ENCODE data around the gene SWI5. TPM values are rescaled to one million over a fixed set of nuclear protein-coding genes. Genes with fewer than 3 reads are reported as not detected.

SWI5 gene
- total RNA-seq, 1 donor from 2014 or later, result 16.2 TPM

DNA sequence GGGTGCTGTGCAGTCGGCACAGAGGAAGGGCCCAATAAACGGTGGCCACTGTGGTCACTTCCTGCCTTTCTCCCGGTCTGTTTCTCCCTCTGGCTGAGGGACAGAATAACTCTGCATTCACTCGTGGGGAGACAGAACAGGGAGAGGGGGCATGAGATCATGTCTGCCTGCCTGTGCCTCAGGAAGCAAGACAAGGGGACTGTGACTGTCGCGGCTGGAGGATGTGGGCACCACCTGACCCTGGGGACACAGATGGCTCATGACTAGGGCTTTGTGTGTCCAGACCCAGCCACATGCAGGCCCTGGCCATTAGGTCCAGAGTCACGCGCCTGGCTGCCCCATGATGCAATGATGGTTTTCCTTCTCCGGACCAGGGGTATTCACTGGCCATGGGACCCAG is 40.3 kb downstream of the SWI5 start:
- Histone ChIP-seq H3K4me1 (peaks cover 6% of the 10 kb centered on the region), H3K9me3 (replicated peaks) (no peaks in the 10 kb centered on the region), H3K4me3 (no peak overlapping the region), H3K36me3 (peaks cover 90% of the 10 kb centered on the region), H3K27me3 (ENCODE audit: low read depth) (no peaks in the 10 kb centered on the region), H3K27ac (replicated peaks) (no peak overlapping the region)
- TF ChIP-seq, protein P1, sequence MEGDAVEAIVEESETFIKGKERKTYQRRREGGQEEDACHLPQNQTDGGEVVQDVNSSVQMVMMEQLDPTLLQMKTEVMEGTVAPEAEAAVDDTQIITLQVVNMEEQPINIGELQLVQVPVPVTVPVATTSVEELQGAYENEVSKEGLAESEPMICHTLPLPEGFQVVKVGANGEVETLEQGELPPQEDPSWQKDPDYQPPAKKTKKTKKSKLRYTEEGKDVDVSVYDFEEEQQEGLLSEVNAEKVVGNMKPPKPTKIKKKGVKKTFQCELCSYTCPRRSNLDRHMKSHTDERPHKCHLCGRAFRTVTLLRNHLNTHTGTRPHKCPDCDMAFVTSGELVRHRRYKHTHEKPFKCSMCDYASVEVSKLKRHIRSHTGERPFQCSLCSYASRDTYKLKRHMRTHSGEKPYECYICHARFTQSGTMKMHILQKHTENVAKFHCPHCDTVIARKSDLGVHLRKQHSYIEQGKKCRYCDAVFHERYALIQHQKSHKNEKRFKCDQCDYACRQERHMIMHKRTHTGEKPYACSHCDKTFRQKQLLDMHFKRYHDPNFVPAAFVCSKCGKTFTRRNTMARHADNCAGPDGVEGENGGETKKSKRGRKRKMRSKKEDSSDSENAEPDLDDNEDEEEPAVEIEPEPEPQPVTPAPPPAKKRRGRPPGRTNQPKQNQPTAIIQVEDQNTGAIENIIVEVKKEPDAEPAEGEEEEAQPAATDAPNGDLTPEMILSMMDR (IDR thresholded peaks at IDR 0.05; ENCODE audit: borderline replicate concordance), result no peak
- no peak for DNase-seq
- intact Hi-C loops (cut with micrococcal nuclease), result no loop called here

DNA sequence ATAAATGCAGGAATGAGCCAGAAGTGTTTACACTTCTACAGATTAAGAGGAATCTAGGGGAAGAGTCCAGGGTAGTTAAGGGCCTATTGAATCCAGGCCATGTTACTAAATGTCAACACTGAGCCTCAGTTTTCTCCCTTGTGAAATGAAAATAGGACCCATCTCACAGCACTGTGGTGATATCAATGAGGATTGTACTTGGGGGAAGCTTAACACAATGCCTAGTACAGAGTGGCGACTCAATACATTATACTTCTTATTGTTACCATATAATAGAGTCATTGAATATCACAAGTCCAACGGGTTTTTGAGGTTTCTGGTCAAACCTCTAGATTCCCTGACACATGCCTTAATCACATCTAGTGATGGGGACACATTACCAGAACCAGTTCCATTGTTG is 41.6 kb downstream of the SWI5 start:
- Histone ChIP-seq H3K27me3 (ENCODE audit: low read depth) (no peaks in the 10 kb centered on the region), H3K9me3 (replicated peaks) (no peaks in the 10 kb centered on the region), H3K4me3 (no peak overlapping the region), H3K36me3 (peaks cover 80% of the 10 kb centered on the region), H3K4me1 (peaks cover 17% of the 10 kb centered on the region), H3K27ac (replicated peaks) (no peak overlapping the region)
- intact Hi-C loops (cut with micrococcal nuclease), result no loop called here
- TF ChIP-seq, protein P1 (IDR thresholded peaks at IDR 0.05; ENCODE audit: borderline replicate concordance), result no peak
- no peak for DNase-seq

DNA sequence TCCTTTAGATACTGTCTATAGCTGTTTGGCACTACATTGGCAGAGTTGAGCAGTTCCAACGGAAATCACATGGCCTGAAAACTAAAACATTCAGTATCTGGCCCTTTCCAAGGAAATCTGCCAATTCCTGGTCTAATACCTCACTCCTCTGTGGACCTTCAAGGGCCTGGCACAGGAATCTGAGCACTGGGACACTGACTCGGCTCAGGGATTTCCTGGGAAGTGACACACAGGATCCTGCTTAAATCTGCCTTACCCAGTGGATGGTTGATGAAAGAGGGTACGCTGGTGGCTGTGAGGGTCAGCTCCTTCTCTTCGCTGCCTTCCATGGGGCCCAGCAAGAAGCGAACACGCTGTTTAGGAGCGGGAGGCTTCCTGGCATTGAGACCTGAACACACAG is 45.3 kb downstream of the SWI5 start:
- Histone ChIP-seq H3K36me3 (peaks cover 52% of the 10 kb centered on the region), H3K4me1 (peaks cover 54% of the 10 kb centered on the region), H3K9me3 (replicated peaks) (no peaks in the 10 kb centered on the region), H3K4me3 (peak overlapping the region; percentile 86), H3K27ac (replicated peaks) (no peak overlapping the region), H3K27me3 (ENCODE audit: low read depth) (no peaks in the 10 kb centered on the region)
- no peak for DNase-seq
- TF ChIP-seq, protein P1 (IDR thresholded peaks at IDR 0.05; ENCODE audit: borderline replicate concordance), result no peak
- intact Hi-C loops (cut with micrococcal nuclease), result no loop called here

DNA sequence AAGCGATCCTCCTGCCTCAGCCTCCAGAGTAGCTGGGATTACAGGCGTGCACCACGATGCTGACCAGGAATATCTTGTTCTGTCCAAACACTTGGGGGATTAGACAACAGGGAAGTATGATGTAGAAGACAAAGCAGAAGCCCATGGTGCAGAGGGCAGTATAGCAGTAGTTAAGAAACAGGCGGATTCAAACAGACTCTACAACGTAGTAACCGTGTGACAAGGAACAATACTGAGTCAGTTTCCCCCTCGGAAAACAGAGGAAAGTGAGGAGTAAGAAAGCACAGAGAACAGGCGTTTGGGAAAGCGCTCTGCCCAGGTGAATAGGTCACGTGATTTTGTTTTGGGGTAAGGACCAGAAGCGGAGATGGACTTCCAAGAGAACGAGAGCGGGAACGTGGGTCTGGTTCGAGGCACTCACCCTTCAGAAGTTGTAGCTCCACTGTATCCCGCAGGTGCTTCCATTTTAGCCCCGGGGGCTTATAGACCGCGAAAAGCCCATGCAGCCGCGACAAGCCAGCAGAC is 45.9 kb downstream of the SWI5 start:
- peaks cover 50% of the 10 kb centered on the region for H3K36me3 ChIP-seq
- peak overlapping the region; percentile 86 for H3K4me3 ChIP-seq
- H3K9me3 ChIP-seq (replicated peaks), result no peaks in the 10 kb centered on the region
- TF ChIP-seq, protein P1 (IDR thresholded peaks at IDR 0.05; ENCODE audit: borderline replicate concordance), result no peak
- peaks cover 55% of the 10 kb centered on the region for H3K4me1 ChIP-seq
- DNase-seq, result no peak
- intact Hi-C loops (cut with micrococcal nuclease), result no loop called here
- H3K27me3 ChIP-seq (ENCODE audit: low read depth), result no peaks in the 10 kb centered on the region
- H3K27ac ChIP-seq (replicated peaks), result peak overlapping the region; percentile 98

DNA sequence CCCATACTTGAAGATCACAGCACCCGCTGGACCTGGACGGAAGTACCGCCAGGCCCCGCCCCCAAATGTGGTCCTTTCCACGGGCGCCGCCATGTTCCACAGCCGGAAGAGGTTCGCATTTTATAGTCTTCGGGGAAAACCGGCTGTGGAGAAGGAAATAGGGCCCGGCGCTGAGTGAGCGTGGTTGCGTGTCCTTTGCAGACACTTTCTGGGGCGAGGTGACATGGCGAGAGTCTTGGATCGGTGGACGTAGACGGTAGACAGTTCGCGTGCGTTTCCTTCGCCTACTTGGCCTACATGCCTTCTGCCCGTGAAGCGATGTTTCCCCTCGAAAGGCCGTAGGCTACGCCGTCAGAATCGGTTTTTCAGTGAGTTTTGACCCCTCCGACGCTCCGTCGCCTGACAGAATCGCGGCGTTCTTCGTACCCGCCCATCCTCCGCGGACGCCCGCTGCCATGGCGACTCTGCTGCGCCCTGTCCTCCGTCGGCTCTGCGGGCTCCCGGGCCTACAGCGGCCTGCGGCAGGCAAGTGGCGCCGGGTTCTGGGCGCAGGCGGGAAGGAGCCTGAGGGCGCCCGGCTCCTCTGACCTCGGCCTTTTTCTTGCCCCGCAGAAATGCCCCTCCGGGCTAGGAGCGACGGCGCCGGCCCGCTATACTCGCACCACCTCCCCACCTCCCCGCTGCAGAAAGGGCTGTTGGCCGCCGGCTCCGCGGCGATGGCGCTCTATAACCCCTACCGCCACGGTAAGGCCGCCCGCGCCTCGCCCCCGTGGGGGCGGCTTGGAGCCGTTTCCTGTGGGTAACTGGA is 46.5 kb downstream of the SWI5 start, which contains the start of the genes COQ4 and TRUB2:
Gene COQ4 (plus strand): TSS at position 436 of the 808 bp plus-strand sequence. CDS start 20 bp downstream, at position 456.
Gene TRUB2 (minus strand): TSS at position 44 of the 808 bp plus-strand sequence. CDS start 39 bp downstream, at position 5.
- H3K9me3 ChIP-seq (replicated peaks), result no peaks in the 10 kb centered on the region
- peaks cover 50% of the 10 kb centered on the region for H3K36me3 ChIP-seq
- no peaks in the 10 kb centered on the region for H3K27me3 ChIP-seq (ENCODE audit: low read depth)
- peaks cover 55% of the 10 kb centered on the region for H3K4me1 ChIP-seq
- TF ChIP-seq, protein P1 (IDR thresholded peaks at IDR 0.05; ENCODE audit: borderline replicate concordance), result no peak
- peak within 1 kb of the TSS; percentile 86 for H3K4me3 ChIP-seq
- peak within 1 kb of the TSS; percentile 98 for H3K27ac ChIP-seq (replicated peaks)
- peak; percentile 93 for DNase-seq
- intact Hi-C loops (cut with micrococcal nuclease), result no loop called here
